ENCODE results near the gene AKAP10.

DNA sequence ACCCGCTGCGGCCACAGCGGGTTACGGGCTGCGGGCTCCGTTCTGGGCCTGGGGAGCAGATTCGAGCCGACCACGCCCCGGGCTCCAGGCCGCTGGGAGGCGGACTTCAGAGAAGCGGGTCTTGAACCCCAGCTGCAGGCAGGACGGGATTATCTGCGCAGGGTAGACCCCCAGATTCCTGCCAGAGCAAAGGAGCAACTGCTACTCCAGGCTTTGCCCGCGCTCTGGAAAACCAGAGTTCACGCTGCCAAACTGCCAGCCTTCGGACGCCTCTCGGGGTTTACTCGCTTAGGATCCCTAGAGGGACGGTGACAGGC lies 109.6 kb downstream of the AKAP10 start:
- no peak for TF ChIP-seq POLR2A (IDR thresholded peaks at IDR 0.05; ENCODE audit: low read length)
- no peak for TF ChIP-seq GATA1 (IDR thresholded peaks at IDR 0.05; ENCODE audit: low read depth, low read length)

All from erythroblast (primary cell).